ENCODE data around the gene CLCNKB.
"Not testable (repeated sequence)": the region's sequence is repeated elsewhere in the genome, so short reads cannot be mapped to it uniquely, and the experiment has no call there.

CLCNKB gene

DNA sequence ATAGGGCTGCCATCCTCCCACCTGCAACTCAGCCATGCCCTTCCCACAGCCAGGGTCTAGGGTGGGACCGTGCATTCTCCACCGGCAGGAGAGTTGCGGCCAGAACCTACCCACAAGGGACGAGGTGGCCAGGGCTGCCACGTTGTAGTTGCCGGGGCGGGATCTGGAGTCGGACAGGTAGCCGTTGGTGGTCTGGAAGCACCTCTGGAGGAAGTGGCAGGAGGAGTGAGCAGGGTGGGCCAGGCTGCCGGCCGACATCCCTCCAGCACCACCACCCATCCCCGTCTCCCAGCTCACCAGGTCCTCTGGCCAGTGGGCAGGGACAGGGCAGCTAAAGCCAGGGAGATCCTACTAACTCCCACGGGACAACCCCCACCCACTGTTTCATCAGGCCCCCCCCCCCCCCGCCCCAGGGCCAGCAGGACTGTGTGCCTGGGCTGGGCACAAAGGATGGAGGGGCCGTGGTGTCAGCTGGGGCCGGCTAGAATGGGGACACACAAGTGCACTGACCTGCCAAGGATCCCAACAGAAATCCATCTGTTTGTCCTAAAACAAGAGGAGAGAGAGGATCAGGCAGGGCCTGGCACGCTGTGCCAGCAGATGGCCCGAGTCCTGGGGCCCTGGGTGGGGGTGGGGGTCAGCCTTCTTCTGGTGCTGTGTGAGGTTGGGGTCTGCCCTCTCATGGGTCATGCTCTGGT is 18.6 kb downstream of the CLCNKB start:
- not testable (repeated sequence) for DNase-seq

DNA sequence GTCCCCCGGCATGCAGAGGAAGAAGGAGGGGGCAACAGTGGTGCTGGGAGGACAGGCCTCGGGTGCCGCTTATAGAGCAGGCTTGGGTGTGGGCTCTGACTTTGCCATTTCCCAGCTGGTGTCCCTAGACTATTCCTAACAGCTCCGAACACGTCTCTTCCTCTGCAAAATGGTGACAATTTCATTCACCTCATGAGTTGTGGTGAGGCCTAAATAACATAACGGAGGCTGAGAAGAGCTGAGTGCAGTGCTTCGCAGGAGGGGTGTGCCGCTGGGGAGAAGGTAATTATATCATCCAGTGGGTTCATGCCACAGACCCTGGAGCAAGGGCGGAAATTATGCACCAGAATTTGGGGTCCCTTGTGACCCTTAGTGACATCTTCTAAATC is 19.1 kb downstream of the CLCNKB start:
- DNase-seq: not testable (repeated sequence)

GRCh38 chr1:16063226-16063829 is 19.7 kb downstream of the CLCNKB start:
- no peak for DNase-seq

DNA sequence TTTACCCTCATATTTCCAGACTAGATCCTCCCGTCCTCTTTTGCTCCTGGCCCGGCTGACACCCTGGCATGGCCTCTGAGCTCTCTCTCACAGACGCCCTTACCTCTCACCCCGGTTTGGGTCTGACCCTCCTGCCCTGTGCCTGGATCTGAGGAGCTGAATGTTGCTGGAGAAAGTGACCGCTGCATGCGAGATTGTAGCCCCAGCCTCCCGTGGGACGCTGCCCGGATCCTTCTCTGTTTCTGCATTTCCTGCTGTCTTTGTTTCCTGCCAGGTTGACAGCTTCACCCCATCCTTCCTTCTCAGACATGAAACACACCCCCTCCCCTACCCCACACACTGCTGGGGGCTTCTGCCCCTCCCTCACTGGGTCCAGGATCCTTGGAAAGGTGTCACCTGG is 20.3 kb downstream of the CLCNKB start:
- DNase-seq: no peak

- DNase-seq: no peak
Measured at GRCh38 chr1:16064536-16065268, 21.1 kb downstream of the CLCNKB start.

DNA sequence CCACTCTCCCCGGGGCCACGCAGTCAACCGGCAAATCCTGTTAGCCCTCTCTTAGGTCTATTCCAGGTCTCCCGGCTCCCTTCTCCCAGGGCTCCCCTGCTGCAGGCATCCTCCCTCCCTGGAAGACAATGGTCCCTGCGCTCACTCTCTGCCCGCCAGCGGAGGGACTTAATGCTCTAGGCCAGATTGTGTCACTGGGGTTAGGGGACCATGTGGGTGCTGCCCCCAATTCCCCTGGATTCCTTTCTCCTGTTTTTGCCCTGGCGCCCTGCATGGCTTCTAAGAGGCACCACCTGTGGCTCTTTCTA is 21.6 kb downstream of the CLCNKB start:
- no peak for DNase-seq

DNA sequence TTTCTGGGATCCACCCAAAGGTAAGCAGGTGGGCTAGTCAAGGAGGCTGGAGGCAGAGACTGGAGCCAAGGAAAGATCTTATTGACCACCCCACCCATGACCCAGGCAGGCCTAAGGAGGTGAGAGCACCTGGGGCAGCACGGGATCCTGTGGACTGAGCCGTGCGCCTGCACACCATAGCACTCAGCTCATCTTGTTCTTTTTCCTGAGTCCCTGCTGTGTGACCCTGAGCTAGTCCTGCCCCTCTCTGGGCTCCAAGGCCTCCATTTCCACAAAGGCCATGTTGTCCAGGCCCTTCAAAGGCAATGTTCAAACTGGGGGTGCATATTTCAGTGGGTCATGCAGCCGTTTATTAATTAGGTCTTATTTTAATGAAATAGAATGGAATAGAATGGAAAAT is 22.7 kb downstream of the CLCNKB start:
- no peak for DNase-seq

GRCh38 chr1:16067127-16067768 is 23.7 kb downstream of the CLCNKB start:
- no peak for DNase-seq

- no peak for DNase-seq
Measured at GRCh38 chr1:16067933-16068332, 24.4 kb downstream of the CLCNKB start.

- no peak for DNase-seq
Measured at GRCh38 chr1:16068356-16069270, 25.0 kb downstream of the CLCNKB start.

DNA sequence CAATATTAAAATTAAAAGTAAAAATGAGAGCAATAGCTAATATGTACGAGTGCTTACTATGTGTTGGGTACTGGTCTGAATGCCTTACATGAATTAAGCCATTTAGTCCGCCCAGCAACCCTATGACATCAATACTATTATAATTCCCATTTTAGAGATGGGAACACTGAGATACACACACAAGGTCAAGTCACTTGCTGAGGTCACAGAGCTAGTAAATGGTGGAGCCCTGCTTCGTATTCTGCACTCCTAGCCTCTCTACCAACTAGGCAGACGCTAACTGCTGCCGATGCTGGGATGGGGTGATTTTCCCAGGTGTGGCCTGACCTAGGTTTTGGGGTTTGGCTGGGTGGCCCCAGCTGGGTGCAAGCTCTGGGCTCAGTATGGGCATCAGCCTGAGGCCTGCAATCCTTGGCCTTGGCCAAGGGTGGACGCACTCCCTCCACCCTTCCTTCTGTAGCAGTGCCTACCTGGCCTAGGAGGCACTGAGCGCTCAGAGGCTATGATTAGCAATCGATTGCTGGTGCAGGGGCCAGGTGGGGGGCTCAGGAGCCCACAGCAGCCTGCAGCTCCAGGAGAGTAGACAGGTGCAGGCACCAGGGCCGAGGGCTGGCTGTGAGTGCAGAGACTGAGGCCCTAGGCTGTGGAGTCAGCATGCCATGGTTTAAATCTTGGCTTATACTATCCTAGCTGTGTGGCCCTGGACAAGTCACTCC is 27.2 kb downstream of the CLCNKB start:
- no peak for DNase-seq

GRCh38 chr1:16071614-16072013 is 28.0 kb downstream of the CLCNKB start:
- DNase-seq: no peak

DNA sequence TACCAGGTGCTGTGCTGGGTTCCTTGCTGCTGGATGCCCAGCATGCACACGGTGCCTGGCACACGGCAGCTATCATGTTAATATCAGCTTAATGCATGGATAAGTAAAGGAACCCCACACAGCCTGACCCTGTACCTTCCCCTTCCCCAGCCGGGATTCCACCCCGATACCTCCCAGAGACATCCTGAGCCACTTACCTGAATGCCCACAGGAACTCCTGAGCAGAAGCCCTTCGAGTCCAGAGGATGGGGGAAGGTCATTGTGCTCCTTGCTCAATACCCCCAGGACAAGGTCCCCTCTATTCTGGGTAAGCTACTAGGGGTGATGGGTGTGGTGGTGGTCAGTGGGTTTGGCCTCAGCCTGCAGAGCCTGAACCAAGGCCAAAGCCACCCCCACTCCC is 28.5 kb downstream of the CLCNKB start:
- DNase-seq: no peak

GRCh38 chr1:16072616-16073484 is 29.3 kb downstream of the CLCNKB start:
- no peak for DNase-seq

- no peak for DNase-seq
Measured at GRCh38 chr1:16073490-16074119, 30.0 kb downstream of the CLCNKB start, which contains the start of gene FAM131C. FAM131C (minus strand) TSS chr1:16073651; CDS start chr1:16073442, 209 bp downstream.

DNA sequence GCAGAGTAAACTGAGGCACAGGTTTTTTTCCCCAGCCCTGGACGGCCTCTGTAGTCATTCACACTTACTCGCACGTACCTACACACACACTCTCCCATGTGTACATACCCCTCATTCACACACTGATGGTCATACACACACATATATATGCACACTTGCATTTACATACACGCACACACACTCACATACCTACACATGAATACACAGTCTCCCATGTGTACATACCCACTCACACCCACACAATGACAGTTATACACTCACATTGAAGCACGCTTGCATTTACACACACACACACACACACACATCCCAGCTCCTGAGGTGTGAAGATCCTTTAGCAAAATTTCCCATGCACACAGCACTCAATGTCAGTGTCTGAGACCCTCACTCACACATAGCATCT is 30.6 kb downstream of the CLCNKB start:
- no peak for DNase-seq

GRCh38 chr1:16075337-16076030 is 31.9 kb downstream of the CLCNKB start:
- DNase-seq: no peak

DNA sequence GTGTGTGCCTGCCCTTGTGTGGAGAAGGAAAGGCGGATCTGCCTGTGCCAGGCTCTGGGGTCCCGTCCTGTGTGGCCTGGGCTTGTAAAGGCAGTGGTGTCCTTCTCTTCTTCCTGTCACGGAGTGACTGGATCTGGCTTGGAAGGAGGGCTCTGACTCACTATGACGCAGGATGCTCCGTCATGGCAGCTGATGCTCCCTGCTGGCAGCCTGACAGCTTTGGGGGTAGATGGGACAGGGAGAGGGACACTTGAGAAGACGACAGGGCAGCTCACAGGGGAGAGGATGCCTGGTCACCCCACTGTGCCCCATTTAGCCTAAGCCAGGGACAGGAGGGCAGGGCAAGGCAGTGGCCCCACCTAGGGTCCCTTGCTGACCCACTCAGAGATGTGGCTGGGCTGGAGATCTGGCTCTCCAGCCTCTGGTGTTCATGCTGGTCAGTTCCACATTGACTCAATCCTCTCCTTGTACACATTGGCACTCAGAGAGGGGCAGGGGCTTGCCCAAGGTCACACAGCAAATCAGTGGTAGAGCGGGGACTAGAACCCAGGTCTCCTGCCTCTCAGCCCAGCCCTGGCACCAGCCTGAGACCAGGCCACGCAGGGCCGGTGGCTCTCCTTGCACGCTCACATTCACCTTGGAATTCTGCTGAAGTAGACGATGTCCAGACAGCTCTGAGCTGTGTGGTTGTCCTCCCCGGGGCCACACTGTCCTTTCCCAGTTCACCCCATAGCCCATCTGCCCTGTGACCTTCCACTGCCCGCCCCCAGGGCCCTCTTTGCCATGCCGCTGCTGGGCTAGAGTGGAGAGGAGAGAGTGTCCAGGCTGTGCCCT is 32.7 kb downstream of the CLCNKB start:
- DNase-seq: no peak

- no peak for DNase-seq
Measured at GRCh38 chr1:16076865-16077238, 33.3 kb downstream of the CLCNKB start.
